Measurements from ENCODE around the gene TMEM8B. TPM values are rescaled to one million over a fixed set of nuclear protein-coding genes. Genes with fewer than 3 reads are reported as not detected.

TMEM8B gene, protein sequence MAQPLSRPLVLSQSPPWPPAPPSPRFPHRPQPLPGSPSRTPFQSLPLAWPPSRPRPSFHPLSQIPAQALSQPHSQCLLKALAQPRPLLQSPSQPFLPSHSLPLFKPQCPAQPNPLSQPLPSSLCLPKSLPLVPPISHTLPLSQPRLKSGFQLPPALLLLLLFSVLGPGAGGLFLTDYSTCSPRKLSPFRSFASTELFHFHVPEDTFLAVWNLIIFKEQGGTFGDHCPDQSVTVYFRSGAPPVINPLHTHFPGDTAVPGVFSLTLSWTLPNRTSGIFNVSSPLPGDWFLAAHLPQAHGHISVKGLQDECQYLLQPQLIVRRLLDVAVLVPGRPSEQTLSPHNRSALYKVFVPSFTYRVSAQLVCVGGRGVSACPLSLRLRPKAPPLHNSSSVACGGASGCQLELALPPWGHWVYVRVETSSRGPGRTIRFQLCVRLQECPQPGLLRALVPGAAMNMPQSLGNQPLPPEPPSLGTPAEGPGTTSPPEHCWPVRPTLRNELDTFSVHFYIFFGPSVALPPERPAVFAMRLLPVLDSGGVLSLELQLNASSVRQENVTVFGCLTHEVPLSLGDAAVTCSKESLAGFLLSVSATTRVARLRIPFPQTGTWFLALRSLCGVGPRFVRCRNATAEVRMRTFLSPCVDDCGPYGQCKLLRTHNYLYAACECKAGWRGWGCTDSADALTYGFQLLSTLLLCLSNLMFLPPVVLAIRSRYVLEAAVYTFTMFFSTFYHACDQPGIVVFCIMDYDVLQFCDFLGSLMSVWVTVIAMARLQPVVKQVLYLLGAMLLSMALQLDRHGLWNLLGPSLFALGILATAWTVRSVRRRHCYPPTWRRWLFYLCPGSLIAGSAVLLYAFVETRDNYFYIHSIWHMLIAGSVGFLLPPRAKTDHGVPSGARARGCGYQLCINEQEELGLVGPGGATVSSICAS
- 1.1 and 2.0 TPM in 2 replicates for total RNA-seq (2014; rRNA removed; shearing (Covaris generic))

DNA sequence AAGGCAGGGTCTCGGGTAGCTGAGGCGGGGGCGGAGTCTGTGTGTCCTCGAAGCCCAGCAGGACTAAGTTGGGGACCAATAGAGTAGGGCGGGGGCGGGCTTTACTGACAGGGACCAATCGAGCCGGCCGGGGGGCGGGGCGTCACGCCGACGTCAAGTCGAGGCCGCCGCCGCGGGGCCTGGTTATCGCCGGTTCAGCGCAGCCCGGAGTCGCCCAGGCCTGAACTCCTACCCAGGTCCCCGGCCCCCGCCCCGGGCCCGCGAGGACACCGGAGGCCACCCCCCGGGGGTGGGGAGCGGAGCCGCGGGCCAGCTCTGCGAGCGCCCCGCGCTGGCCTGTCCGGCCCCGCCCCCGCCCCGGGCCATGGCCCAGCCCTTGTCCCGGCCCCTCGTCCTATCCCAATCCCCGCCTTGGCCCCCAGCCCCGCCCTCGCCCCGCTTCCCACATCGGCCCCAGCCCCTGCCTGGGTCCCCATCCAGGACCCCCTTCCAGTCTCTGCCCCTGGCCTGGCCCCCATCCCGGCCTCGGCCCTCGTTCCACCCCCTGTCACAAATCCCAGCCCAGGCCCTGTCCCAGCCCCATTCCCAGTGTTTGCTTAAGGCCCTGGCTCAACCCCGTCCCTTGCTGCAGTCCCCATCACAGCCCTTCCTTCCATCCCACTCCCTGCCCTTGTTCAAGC, at the start of gene TMEM8B:
Gene TMEM8B, plus strand, starts transcription at position 145 of the 680 bp plus-strand sequence. Its CDS starts 220 bp downstream, at position 365.
- DNase-seq (ENCODE audit: low read depth) = peak; percentile 96

DNA sequence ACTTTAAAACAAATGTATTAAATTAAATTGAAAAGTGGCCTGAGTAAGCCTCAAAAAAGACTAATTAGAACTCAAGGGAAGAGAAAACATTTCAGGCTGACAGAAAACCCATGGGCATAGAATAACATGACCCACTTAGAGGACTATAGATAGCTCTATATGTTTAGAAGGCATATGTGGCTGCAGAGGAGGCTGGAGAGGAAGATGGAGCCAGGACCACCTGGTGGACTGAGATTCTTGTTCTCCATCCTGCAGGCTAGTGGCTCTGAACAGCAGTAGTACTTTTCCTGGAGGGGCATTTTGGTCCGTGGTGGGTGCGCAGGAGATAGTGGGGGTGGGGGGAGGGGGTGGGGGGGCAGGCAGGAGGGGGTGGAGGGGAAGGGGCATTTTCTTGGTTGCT, 48.0 kb upstream of the TMEM8B start:
- DNase-seq (ENCODE audit: low read depth) = no peak

DNA sequence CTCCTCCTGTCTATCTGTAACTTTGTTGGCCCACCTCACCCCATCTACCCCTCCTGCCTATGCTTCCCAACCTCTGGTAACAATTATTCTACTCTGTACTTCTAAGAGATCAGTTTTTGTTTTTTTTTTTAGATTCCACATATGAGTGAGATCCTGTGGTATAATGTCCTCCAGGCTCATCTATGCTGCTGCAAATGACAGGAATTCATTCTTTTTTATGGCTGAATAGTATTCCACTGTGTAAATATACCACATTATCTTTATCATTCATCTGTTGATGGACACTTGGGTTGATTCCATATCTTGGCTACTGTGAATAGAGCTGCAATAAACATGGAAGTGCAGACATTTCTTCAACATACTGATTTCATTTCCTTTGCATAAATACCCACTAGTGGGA, 45.6 kb upstream of the TMEM8B start:
- no peak for DNase-seq (ENCODE audit: low read depth)

DNA sequence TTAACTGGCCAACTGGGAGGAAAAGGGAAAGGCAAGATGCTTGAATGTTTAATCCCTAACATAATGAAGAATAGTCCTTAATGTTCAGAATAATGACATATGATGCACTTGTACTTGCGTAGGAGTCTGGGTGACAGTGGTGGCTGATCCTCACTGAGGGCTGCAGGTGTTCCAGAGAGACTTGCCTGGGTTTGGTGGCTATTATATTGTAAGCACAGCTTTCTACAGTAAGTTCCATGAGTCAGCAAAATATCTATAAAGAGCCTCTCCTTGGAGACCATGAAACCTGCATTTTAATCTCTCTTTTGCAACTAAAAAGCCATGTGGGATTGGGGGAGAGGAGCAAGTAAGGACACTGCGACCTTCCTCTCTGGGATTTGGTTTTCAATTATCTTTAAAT, 39.5 kb upstream of the TMEM8B start:
- no peak for DNase-seq (ENCODE audit: low read depth)

DNA sequence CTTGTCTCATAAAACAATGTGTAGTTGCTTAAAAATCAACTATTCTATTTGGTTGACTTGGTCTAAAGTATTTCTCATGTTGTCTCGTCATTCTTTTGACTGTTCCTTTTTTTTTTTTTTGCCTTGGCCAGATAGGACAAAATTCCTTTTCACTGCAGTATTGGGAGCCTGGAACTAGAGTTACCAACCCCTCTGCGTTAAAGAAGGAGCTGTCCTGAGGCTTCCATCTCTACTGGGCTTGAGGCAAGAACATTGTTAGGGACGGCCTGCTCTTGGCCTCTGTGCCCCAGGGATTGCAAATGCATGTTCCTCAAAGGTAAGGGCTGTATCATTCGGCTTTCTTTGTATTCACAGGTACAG, 39.0 kb upstream of the TMEM8B start:
- no peak for DNase-seq (ENCODE audit: low read depth)

DNA sequence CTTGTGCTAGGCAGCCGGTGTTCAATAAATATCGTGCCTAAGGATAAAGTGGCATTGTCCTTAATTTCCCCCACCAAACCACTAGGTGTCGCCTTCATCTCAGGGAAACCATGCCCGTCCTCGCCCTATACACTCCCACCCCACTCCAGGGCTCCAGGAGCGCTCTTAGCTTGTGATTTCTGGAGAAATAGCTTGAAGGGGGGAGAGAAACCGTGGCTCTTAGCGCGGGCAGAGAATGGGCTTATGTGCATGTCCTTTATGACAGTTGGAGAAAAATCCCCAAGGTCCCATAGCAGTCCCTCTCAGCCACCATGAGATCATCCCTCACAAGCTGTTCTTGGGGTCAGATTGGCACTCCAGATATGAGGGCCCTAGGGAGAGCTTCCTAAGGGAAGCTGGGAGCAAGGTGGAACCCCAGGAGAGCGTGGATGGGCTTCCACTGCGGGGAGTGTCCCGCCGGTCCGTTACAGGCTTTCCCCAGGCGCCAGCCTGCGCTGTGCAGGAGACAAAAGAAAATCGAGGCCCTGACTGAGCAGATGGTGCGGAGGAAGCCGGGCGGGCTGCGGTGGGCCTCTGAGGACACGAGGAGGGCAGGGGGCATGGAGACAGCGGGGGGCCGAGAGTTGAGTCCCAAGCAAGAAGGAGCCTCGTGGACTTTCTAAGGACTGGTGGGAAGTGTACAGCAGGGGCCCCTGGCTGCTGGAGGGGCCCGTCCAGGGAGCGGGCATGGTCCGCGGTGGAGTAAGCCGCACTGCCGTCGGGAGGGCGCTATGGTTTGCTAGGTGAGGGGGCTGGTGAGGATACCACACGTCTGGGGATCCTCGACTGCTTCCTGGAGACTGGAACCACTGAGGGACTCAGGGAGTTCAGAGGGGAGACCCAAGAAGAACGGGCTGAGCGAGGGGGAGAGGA, 38.4 kb upstream of the TMEM8B start:
- peak; percentile 83 for DNase-seq (ENCODE audit: low read depth)

DNA sequence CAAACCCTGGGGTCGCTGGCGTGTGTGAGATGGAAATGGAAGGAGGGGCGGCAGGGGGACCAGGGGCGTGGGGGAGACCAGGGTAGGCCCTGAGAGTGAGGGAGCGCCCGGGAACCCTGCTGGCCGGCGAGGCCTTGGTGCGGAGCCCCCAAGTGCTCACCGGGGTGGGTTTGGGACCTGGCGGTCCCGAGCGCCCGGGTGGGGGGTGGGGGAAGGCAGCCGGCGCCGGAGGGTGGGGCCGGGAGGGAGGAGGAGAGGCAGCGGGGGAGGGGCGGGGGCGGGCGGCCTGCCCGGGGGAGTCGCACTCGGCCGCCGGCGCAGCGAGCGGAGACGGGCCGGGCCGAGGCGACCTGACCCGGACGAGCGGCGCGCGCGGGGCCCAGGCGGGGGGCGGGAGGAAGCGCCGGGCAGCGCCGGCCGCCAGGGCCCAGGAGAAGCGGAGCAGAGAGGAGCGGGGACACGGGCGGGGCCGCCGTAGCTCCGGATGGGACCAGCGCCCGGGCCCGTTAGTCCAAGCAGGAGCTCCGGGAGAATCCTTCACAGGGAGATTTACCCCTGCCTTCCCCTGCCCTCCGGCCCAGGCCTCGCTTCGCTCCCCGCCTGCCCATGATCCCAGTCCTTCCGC, 37.6 kb upstream of the TMEM8B start, which contains the start of gene NPR2:
Gene NPR2, plus strand, starts transcription at position 295 of the 625 bp plus-strand sequence. CDS start 818 bp downstream, outside the sequence.
- peak; percentile 42 for DNase-seq (ENCODE audit: low read depth)

DNA sequence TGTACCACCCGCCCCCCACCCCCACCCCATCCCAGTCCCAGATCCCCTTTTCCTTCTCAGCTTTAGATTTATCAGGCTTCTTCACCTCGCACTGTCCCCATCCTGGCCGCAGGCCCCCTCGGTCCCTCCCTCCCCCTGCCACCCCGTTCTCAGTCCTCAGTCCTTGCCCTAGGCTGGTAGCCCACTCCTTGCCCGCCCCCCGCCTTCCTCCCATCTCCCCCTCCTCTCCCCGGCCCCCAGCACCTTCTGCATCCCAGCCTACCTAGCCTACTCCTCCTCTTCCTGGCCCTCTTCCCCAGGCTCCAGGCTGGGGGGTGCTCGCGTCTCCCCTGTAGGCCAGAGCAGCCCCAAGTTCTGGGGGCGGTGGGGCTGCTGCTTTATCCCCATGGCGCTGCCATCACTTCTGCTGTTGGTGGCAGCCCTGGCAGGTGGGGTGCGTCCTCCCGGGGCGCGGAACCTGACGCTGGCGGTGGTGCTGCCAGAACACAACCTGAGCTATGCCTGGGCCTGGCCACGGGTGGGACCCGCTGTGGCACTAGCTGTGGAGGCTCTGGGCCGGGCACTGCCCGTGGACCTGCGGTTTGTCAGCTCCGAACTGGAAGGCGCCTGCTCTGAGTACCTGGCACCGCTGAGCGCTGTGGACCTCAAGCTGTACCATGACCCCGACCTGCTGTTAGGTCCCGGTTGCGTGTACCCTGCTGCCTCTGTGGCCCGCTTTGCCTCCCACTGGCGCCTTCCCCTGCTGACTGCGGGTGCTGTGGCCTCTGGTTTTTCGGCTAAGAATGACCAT, 36.8 kb upstream of the TMEM8B start:
- DNase-seq (ENCODE audit: low read depth) = no peak

DNA sequence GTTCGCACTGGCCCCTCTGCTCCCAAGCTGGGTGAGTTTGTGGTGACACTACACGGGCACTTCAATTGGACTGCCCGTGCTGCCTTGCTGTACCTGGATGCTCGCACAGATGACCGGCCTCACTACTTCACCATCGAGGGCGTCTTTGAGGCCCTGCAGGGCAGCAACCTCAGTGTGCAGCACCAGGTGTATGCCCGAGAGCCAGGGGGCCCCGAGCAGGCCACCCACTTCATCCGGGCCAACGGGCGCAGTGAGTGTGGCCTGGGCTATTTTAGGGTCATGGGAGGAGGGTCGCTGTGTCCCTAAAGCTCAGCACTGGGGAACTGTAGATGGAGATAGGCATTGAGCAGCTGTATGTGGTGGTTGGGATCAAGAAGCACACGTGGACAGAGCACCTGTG, 36.2 kb upstream of the TMEM8B start:
- no peak for DNase-seq (ENCODE audit: low read depth)

DNA sequence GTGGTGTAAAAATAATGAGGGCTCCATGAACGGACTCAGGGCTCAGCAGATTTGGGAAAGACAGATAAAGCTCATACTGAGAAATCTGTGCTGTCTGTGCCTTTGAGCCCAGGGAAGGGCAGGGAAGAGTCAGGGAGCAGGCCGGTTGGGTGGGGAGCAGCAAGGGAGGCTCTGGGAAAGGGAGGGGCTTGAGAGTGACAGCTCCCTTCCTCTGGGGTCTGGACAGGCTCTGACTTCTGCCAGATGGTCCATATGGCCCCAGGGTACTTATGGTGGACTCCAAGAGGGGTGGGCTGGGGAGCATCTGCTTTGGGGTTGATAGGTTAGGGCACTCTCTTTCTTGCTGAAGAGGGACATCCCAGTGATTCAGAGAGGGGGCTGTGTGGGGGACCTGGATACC, 35.6 kb upstream of the TMEM8B start:
- no peak for DNase-seq (ENCODE audit: low read depth)

DNA sequence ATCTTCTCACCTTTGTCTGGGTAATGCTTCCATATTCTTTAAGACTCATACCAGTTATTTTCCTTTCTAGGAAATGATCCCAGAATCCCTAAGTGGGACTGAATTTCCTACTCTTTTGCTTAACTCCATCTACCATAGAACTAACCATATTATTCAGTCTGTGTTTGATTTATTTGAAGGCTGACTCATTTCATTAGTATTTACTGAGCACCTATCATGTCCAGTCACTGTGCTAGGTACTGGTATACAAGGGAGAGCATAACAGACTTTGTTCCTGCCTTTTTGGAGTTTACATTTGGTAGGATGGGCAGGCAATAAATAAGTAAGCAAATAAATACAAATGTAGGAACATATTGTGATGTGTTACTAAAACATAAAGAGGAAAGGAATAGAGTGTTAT, 33.3 kb upstream of the TMEM8B start:
- no peak for DNase-seq (ENCODE audit: low read depth)

DNA sequence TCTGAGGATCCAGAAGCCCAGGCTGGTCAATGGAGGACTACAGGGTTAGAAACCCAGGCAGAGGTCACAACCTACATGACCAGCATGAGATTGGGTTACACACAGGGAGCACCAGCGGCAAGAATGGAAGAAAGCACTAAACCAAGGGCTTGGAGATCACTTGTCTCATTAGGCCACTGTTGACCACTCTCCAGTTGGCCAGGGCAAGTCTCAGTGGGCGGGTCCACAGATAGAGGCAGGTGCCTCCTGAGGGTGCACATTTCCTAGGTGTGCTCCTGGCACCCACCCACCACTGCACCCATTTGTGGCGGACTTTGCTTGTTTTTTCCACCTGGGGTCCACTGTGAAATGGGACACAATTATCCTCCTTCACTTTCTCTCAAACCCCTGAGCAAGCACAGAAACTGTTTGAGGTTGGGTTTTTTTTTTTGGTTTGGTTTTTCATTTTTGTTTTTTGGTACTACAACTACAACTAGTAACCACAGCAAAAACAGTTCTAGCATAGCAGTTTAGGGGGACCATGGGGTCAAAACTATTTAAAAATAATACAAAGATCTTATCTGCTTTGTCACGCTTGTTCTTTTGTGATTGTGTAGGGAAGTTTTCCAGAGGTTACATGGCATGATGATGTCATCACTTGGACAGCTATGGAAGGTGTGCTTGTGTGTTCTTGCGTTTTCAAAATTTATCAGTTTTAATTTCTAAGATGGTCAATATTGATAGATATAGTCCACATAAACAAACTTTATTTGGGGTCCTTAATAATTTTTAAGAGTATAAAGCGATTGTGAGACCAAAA, 31.5 kb upstream of the TMEM8B start:
- no peak for DNase-seq (ENCODE audit: low read depth)

DNA sequence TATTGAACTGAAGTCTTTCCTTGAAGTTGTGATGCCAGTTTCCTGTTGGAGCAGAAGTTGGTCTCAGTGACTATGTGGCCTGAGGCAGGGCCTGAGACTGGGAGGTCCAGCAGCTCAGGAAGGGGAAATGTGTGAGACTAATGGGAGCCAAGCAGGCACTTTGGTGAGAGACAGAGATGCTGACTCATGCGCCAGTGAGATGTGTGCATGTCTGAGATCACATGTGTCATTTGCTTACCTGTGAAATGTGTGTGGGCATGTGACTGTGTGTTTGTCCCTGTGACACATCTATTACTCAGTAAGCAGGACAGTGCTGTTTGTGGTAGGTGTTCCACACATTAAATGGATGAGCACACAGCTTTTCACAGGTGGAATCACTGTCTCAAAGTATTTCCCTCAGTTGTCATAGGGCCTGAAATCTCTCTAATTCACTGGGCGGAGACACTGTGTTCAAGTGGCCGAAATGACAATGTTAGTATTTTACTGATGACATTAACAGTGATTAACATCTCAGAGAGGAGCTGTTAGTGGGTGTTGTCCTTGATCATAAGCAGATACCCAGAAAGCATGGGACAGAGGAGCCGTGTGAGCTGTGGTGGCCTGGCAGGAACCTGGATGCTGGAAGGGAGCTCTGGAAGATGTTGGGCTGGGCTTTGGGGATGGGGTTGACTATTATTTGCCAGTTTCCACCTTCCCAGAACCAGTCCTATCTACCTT, 30.2 kb upstream of the TMEM8B start:
- peak; percentile 92 for DNase-seq (ENCODE audit: low read depth)

DNA sequence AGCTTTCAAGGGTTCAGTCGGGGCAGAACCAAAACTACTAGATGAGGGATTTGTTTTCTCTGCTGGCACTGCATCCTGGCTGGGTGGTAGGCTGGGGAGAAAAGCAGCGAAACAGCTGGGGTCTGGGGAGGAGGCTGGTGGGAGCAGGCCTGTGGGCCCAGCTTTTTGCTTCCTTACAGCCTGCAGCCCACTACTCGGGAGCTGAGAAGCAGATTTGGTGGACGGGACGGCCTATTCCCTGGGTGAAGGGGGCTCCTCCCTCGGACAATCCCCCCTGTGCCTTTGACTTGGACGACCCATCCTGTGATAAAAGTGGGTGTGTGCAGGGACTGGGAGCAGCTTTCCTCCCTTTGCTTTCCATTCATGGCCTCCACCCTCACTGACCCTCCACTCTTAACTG, 28.5 kb upstream of the TMEM8B start:
- DNase-seq (ENCODE audit: low read depth) = no peak

DNA sequence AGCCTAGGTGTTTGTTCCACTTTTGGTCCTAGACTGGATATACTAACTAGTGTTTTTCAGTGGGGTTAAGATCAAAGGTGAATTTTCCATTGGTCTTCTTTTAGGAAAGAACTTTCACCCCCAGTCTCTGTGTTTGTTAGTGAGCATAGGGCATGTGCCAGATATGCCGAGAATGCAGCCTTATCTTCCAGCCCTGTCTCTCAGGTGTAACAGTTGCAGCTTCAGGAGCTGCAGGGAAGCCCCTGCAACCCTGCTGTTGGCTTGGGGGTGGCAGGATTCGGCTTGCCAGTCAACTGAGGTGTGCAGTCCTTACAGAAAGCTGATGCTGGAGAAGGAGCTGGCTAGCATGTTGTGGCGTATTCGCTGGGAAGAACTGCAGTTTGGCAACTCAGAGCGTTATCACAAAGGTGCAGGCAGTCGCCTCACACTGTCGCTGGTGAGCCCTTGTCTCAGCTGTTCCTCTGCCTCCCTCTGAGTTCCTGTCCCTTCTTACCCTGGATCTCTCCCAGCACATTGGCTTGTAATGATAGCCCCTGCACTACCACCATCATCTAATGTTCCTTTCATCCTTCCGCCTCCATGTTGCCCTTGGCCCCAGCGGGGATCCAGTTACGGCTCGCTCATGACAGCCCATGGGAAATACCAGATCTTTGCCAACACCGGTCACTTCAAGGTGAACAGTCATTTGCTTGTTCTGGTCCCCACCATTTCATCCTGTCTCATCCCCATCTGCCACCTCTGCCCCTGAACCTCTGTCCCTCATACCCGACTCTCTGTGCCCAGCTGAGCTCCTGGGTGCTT, 27.5 kb upstream of the TMEM8B start:
- DNase-seq (ENCODE audit: low read depth) = no peak

DNA sequence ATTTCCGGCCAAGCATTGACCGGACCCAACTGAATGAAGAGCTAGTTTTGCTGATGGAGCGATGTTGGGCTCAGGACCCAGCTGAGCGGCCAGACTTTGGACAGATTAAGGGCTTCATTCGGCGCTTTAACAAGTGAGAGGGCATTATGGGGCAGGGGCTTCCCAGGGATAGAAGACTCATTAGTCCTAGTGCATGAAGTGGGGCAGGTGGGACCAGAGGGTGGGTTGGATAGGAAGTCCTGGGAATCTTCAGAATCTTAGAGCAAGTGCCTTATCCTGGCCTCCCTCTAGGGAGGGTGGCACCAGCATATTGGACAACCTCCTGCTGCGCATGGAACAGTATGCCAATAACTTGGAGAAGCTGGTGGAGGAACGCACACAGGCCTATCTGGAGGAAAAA, 22.9 kb upstream of the TMEM8B start:
- DNase-seq (ENCODE audit: low read depth) = no peak

DNA sequence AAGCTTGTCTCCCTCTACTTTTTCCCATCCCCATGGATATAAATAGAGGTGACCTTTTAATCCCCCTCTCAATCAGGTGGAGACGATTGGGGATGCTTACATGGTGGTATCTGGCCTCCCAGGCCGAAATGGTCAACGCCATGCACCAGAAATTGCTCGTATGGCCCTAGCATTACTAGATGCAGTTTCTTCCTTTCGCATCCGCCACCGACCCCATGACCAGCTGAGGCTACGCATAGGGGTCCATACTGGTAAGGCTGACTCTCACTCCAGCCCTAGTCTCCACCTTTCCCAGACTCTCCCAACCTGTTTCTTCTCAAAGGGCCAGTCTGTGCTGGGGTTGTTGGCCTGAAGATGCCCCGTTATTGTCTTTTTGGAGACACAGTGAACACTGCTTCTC, 20.6 kb upstream of the TMEM8B start:
- DNase-seq (ENCODE audit: low read depth) = no peak
